ENCODE measurements around the gene TMEM161A.
"Not testable (repeated sequence)": the region's sequence is repeated elsewhere in the genome, so short reads cannot be mapped to it uniquely, and the experiment has no call there.

The TMEM161A gene

DNA sequence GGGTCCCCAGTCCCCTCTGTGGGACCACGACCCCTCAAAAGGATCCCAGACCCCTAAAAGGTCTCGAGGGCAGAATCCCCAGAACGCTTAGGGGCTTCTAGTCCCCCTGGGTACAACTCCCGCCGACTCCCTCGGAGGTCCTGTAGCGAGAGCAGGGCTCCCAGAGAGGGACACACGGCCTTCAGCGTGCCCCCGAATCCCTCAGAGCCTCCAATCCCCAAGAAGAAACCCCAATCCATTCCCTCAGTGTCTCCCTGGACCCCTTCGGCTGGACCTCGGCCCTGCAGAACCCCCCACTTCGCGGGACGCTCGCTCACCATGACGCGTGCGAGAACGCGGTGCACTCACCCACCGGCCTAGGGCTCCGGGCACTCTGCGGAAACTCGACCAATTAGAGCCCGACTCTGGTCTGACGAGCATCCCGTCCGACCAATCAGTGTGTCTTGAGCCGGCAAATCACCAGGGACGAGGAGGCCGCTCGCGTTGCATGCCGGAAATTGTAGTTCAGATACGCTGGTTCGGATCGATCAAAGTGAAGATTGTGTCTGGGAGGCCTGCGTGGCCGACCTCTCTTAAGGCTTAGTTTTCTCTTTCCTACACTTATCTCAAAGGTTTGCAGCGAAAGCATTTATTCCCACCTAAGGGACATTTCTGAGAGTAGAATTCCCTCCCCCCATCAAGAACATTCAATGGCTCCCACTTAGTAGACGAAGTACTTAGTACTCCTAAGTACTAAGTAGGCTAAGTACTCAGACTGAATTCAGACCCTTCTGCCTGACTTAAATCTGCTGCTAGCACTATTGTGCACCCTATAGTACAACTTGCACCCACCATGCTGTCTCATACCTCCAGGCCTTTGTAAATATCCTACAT lies at the start of gene TMEM161A:
Gene TMEM161A (minus strand): TSS at position 370 of the 873 bp plus-strand sequence. CDS start 50 bp downstream, at position 320.
- peak; percentile 89 to 94 for DNase-seq (ENCODE audit: low read depth in 2 of 2)

DNA sequence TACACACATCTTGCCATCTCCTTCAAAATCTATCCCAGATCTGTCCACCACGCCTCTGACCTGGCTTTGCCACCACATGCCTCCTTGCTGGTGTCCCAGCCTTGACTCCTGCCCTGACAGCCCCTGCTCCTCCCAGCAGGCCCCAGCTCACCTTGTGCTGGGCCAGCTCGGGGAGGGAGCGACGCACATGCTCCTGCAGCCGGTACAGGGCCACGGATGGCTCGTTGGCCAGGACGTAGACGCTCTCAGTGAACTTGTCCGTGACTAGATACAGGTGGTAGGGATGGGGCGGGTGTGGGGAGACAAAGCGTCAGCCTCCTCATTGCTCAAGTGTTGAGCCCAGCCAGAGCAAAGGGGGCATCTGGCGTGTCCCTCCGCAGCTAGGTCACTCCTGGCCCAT lies 48.5 kb upstream of the TMEM161A start:
- DNase-seq (ENCODE audit: low read depth in 2 of 2), result no peak

DNA sequence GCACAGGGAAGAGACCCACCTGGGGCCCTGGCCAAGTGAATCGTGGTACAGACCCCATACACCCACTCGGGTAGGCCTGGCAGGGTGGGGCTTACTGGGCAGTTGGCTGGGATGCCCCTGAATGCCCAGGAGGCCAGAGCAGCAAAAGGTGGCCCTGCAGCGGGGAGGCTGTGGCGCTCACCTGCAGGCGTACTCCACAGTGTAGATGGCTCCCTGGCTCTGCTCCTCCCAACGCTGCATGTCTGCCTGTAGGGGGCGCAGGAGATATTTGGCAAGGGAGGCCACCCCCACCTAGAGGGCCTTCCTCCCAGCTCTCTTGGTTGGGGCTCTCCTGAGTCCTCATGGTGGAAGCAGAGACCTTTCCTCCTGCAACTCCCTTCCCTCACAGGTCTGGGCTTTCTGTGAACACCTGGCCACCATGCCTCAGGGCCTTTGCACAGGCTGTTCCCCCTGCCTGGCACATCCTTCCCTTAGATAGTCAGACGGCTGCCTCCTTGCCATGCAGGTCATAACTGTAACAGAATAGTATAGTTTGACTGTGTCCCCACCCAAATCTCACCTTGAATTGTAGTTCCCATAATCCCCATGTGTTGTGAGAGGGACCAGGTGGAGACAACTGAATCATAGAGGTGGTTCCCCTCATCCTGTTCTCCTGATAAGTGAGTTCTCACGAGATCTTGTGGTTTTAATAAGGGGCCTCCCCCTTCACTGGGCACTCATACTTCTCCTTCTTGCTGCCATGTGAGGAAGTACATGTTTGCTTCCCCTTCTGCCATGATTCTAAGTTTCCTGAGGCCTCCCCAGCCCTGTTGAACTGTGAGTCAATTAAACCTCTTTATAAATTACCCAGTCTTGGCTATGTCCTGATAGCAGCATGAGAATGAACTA lies 47.8 kb upstream of the TMEM161A start:
- peak in 1 of 2 donors; percentile 27 for DNase-seq (ENCODE audit: low read depth in 2 of 2)

DNA sequence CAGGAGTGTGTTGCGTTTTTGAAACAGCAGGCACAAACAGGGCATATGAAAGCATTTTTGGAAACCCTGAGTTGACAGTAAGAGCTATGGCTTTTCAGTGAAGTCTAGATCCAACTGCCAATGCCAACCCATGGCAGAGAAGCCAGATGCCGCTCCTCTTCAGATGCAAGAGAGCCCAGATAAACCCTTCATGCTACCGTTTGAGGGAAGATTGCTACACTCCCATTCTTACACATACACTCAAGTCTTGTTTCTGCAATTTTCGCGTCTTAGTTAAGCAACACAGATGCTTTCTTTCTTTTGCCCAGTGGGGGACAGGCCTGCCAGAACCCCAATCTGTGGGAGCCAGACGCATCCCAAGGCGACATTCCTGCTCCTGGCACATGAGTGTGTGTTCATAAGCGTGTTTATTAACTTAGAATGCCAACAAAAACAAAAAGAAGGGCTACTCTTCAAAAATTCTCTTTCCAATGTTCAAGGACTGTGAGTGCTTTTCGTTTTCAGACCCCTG lies 43.3 kb upstream of the TMEM161A start:
- no peak for DNase-seq (ENCODE audit: low read depth in 2 of 2)

- no peak for DNase-seq (ENCODE audit: low read depth in 2 of 2)
Measured at GRCh38 chr19:19179548-19180441, 41.5 kb upstream of the TMEM161A start.

- DNase-seq (ENCODE audit: low read depth in 2 of 2), result no peak
Measured at GRCh38 chr19:19176950-19177349, 38.7 kb upstream of the TMEM161A start.

- not testable (repeated sequence) for DNase-seq (ENCODE audit: low read depth in 2 of 2)
Measured at GRCh38 chr19:19173243-19173642, 35.0 kb upstream of the TMEM161A start.

DNA sequence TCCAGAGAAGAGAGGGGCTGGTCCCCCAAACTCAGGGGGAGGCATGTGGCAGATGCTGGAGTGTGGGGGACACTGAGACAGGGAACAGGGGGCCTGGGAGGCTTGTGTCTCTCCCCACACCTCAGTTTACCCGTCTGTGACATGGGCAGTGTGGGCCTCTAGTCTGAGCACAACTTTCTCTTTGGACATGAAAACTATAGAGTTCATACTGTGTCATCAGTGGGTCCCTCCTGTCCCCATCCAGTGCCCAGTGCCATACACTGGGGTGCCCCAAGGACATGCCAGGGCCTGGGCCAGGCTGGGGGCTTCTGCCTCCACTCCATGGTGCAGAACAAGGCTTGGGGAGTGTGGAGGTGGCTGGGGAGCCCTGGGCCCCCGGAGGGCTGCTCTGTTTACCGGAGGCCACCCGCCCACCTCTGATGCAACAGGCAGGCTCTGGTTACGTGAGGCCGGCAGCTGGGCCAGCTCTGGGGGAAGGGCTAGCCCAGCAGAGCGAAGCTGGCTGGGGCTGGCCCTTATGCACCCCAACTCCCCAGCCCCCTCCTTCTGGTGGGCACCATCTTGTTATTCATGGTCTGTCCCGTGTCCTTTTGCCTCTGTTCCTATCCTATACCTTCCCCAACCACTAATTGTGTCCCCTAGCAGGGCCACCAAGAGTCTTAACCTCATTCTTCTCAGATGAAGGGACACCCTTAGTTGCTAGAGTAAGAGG lies 33.7 kb upstream of the TMEM161A start:
- DNase-seq (ENCODE audit: low read depth in 2 of 2), result no peak

DNA sequence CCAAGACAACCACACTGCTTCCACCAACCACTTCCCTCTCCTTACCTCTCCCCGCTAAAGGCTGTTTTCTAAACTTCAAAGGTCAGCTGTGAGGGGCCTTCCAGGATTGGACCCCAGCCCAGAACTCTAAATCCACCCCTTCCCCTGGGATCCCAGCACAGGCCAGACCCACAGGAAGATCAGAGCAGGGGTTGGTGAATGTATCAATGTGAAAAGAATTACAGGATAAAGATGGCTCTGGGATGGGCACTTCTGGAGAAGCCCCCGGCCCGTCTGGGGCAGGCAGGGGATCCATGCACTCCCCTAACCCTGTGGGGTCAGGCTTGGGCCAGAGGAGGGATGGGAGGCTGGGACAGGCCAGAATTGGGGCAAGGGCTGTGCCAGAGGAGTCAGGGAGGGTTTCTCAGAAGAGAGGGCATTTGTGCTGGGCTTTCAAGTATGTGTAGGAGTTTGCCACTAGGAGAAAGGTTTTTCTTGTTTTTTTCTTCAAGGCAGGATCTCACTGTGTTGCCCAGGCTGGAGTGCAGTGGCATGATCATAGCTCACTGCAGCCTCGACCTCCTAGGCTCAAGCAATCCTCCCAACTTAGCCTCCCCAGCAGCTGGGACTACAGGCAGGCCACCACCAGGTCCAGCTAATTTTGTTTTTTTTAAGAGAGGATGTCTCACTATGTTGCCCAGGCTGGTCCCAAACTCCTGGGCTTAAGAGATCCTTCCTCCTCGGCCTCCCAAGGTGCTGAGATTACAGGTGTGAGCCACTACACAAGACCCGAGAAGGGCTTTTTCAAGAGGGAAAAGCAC lies 32.8 kb upstream of the TMEM161A start:
- DNase-seq (ENCODE audit: low read depth in 2 of 2), result no peak

DNA sequence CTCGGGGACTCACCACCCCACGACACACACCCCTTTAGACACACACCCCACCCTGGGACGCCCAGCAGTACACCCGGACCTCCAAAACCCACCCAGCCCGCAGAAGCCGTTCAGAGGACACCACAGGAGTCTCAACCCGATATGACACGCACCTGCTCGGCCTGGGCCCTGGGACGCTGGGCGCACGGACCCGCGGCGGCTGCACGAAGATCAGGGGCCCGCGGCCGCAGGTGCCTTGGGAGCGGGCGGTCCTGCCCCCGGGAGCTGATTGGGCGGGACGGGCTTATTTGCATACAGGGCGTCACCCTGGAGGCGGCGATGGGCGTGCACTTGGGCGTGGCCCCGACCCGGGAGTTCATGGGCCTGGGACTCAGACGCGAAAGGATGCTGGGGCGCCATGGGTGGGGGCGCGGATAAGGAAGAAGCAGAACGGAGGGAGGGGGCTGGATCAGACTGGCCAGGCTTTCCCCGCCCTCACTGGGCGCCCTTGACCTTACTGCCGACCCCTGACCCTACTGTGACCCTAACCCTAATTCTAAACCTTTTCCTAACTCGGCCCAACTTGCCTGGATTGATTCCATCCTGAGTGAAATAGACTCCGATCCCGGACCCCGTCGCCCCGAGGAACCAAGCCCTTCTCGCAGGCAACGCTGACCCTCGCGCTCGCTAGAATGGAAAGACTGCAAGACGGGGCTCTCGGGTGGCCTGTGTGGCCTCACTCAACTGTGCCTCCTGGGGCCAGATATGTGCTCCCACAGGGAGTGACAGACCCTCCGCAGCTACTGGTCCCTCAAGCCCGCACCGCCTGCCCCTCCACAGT lies 32.0 kb upstream of the TMEM161A start, which contains the start of gene MEF2B:
Gene MEF2B (minus strand): TSS at position 211 of the 820 bp plus-strand sequence. CDS start 19,528 bp downstream, outside the sequence.
- peak; percentile 39 to 43 for DNase-seq (ENCODE audit: low read depth in 2 of 2)

DNA sequence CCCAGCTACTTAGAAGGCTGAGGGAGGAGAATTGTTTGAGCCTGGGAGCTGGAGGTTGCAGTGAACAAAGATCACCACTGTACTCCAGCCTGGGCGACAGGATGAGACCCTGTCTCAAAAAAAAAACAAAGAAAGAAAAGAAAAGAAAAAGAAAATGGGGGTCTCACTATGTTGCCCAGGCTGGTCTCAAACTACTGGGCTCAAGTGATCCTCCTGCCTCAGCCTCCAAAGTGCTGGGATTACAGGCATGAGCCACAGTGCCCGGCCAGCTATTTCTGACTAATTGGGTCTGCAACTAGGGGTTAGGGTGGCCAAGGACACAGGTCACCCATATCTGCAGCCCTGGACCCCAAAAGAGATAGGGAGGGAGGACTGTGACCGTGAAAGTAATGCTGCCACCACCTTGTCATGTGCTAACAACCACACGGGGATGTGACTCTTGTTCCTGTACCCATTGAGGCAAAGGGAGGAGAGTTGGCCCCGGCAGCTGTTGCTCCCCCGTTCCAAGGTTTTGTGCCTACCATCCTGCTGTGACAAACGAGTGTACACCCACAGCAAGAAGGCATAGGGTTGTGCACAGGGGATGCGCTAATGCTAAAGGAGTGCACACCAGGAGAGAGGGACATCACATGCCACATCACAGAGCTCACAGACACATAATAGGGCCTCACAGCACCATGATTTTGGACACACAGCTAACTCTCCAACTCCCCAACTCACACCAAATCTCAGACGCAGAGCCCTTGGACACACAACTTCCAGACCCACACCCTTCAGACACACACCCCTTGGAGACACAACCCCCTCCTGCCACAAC lies 31.2 kb upstream of the TMEM161A start:
- DNase-seq (ENCODE audit: low read depth in 2 of 2), result no peak

- no peak for DNase-seq (ENCODE audit: low read depth in 2 of 2)
Measured at GRCh38 chr19:19167612-19168011, 29.3 kb upstream of the TMEM161A start.

GRCh38 chr19:19165396-19165795 lies 27.1 kb upstream of the TMEM161A start:
- no peak for DNase-seq (ENCODE audit: low read depth in 2 of 2)

- DNase-seq (ENCODE audit: low read depth in 2 of 2), result no peak
Measured at GRCh38 chr19:19162495-19162894, 24.2 kb upstream of the TMEM161A start.

- DNase-seq (ENCODE audit: low read depth in 2 of 2), result no peak
Measured at GRCh38 chr19:19160461-19161035, 22.3 kb upstream of the TMEM161A start.

DNA sequence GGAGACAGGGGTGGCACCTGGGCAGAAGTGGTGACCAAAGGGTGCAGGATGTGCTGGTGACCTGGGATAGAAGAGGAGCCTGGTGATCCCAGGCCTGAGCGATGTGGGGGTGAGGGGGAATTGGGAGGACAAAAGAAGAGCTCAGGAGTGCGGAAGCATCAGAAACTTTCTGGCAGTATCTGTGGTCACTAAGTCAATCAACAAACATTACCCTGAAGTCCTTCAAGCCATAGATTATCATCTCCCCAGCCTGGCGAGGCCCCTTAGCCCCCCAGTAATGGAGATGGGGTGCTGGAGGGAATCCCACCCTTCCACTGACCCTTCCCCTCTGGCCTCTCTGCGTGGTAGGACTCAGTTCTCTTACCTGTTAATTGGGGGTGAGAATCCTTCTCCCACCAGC lies 21.3 kb upstream of the TMEM161A start:
- no peak for DNase-seq (ENCODE audit: low read depth in 2 of 2)

- DNase-seq (ENCODE audit: low read depth in 2 of 2), result no peak
Measured at GRCh38 chr19:19157808-19158207, 19.5 kb upstream of the TMEM161A start.

Measured in stimulated activated CD8-positive, alpha-beta memory T cell treated with anti-CD3 and anti-CD28 coated beads, Interleukin-15, amount 100 ng/mL, for 4 hours (primary cell).